Fibroblast of lung (primary cell): ENCODE measurements around the gene RAPGEF5.

Experiments
- CTCF ChIP-seq, 2 donors: IDR thresholded peaks in 1 of 2; conservative IDR thresholded peaks in 1 of 2; 1 replicate in 1 of 2; 2 replicates in 1 of 2; pipeline ENCODE4 v1.5.1; 2011 to 2012; ENCODE audit warnings: low read length in 2 of 2, control low read depth in 1 of 2, inconsistent platforms in 1 of 2, low read depth in 1 of 2, mild to moderate bottlenecking in 1 of 2
- EZH2 ChIP-seq: IDR thresholded peaks from 2 replicates; pipeline ENCODE4 v1.5.1; 2012; ENCODE audit warnings: low read length, control low read depth, mild to moderate bottlenecking; ENCODE audit errors: missing control alignments

DNA sequence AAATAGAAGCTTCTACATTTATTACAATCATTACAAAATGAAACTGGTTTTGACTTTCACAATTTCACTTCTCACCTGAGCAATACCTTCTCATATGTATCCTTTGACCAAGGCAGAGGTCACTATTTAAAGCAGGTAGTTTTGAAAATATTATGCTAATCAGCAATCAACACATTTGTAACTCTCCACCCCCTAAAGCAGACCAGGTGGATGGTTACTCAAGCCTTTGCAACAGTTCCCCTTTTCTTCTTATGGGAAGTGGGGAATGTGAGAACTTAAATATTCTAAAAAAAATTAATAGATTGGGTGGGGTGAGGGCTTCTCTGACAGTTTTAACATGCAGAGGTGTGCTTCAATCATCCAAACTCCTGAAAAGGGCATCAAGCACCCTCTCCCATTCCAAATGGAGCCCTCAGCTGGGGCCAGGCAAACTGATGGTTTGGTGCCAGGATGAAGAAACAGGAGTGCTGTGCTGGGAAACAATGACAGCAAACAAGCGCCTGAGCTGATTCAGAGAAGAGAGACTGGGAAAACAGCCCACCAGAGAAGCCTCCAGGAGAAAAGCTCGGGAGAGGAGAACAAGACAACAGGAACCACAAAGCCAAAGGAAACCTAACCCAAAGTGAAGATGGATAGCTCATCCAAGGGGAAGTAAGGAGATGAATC, 17.1 kb downstream of the RAPGEF5 start:
- TF ChIP-seq CTCF (conservative IDR thresholded peaks at IDR 0.05 in 1 of 2, IDR thresholded peaks at IDR 0.05 in 1 of 2; ENCODE audit: low read depth in 1 of 2, low read length in 2 of 2) (no peak), EZH2 (no peak)
